ENCODE measurements around the gene KRTAP10-5. TPM values are rescaled to one million over a fixed set of nuclear protein-coding genes. Genes with fewer than 3 reads are reported as not detected.

Gene KRTAP10-5
- total RNA-seq, 1 experiment from 2014 or later = not detected

DNA sequence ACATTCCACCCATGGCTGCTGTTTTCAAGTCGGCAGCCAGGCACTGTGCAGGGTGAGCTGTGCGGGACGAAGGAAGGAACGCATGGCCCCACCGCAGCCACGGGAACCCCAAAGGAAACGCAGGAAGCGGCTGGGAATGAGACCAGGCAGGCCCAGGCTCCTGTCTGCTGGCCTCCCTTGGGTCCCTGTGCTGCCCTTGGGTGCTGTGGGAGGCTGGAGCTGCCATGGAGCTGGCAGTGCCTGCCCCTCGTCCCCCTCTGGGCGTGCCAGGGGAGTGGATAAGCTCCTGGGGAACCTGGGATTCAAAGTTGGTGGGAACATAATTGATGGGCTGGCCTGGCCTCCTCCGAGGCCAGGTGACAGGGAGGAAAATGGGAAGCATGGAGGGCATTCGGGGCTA, 12.1 kb downstream of the KRTAP10-5 start (continued):
- TF ChIP-seq, protein P1, sequence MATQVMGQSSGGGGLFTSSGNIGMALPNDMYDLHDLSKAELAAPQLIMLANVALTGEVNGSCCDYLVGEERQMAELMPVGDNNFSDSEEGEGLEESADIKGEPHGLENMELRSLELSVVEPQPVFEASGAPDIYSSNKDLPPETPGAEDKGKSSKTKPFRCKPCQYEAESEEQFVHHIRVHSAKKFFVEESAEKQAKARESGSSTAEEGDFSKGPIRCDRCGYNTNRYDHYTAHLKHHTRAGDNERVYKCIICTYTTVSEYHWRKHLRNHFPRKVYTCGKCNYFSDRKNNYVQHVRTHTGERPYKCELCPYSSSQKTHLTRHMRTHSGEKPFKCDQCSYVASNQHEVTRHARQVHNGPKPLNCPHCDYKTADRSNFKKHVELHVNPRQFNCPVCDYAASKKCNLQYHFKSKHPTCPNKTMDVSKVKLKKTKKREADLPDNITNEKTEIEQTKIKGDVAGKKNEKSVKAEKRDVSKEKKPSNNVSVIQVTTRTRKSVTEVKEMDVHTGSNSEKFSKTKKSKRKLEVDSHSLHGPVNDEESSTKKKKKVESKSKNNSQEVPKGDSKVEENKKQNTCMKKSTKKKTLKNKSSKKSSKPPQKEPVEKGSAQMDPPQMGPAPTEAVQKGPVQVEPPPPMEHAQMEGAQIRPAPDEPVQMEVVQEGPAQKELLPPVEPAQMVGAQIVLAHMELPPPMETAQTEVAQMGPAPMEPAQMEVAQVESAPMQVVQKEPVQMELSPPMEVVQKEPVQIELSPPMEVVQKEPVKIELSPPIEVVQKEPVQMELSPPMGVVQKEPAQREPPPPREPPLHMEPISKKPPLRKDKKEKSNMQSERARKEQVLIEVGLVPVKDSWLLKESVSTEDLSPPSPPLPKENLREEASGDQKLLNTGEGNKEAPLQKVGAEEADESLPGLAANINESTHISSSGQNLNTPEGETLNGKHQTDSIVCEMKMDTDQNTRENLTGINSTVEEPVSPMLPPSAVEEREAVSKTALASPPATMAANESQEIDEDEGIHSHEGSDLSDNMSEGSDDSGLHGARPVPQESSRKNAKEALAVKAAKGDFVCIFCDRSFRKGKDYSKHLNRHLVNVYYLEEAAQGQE (IDR thresholded peaks at IDR 0.05; ENCODE audit: low read depth) = no peak
- TF ChIP-seq, protein P2, sequence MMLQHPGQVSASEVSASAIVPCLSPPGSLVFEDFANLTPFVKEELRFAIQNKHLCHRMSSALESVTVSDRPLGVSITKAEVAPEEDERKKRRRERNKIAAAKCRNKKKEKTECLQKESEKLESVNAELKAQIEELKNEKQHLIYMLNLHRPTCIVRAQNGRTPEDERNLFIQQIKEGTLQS (IDR thresholded peaks at IDR 0.05) = no peak
- TF ChIP-seq ZNF274 (IDR thresholded peaks at IDR 0.05; ENCODE audit: low read depth, low read length) (no peak), EZH2phosphoT487 (IDR thresholded peaks at IDR 0.05; ENCODE audit: borderline replicate concordance) (no peak), POLR2A (IDR thresholded peaks at IDR 0.05; ENCODE audit: borderline replicate concordance, extremely low read depth, insufficient read depth, insufficient read length) (no peak), JUND (IDR thresholded peaks at IDR 0.05) (no peak), SRF (IDR thresholded peaks at IDR 0.05; ENCODE audit: low read depth) (no peak), EGR1 (IDR thresholded peaks at IDR 0.05; ENCODE audit: low read depth) (no peak)

DNA sequence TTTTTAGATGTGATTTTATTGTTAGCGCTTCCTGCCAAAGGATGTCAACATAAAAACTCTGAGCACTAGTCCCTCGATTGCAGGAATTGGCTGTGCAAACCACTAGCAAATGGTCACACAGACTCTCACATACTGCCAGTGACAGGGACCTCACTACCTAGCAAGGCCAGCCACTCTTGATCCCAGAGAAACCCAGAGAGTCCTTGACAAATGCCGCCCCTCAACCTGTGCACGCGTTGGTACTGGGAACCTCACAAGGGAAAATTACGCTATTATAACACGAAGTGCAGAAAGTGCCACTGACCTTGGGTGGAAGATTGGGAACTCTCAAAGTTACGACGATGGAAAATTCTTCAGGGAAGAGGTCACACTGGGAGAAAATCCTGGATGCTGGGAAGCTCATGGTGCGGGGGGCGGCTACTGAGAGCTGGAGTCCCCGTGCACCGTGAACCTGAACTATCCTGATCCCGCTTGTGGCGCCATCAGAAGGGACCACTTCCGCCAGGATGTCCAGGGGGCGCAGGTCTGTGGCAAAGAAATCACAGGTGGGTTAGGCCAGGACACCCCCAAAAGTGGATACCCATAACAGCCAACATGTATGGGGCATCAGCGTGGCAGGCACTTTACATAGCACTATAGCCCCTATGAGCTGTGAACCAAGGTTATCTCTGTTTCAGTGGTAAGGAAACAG, 12.8 kb downstream of the KRTAP10-5 start:
- no peaks in the 10 kb centered on the region for H3K4me1 ChIP-seq (ENCODE audit: control insufficient read depth in 1 of 2, insufficient read depth in 2 of 2, low read length in 2 of 2)
- no peak for DNase-seq (ENCODE audit: low read depth, low spot score)
- H3K9me2 ChIP-seq (ENCODE audit: insufficient read depth) = no peaks in the 10 kb centered on the region
- no TSS peak for BruUV-seq (replicated peaks)
- H3K27ac ChIP-seq (ENCODE audit: low read depth, low read length) = no peak overlapping the region
- ATAC-seq = no peak
- no peaks in the 10 kb centered on the region for H4K20me1 ChIP-seq (ENCODE audit: insufficient read depth)
- intact Hi-C loops (cut with micrococcal nuclease) = loop anchor here (10.0 kb wide), 1 partner anchor 107 kb away; no protein-coding TSS in a partner anchor
- no peak overlapping the region for H3K4me3 ChIP-seq (replicated peaks in 1 of 2; ENCODE audit: low read depth in 1 of 2, low read length in 2 of 2)
- no peak overlapping the region for H2AFZ ChIP-seq (ENCODE audit: low read depth, low read length, poor library complexity, severe bottlenecking)
- H3K4me2 ChIP-seq (ENCODE audit: low read length) = no peak overlapping the region
- H3K9ac ChIP-seq (ENCODE audit: low read length) = no peak overlapping the region
- ChIA-PET RAD21 (ENCODE audit: low non-redundant PET in 1 of 2, low total read pairs in 2 of 2, uncharacterized antibody in 2 of 2, unreplicated experiment in 2 of 2) (no interaction called here), POLR2A (no interaction called here), CTCF (no interaction called here)
- H3K79me2 ChIP-seq (ENCODE audit: insufficient read depth, low read length) = no peaks in the 10 kb centered on the region
- H3K27me3 ChIP-seq (ENCODE audit: insufficient read depth, low read length) = peaks cover 6% of the 10 kb centered on the region
- no peaks in the 10 kb centered on the region for H3K9me3 ChIP-seq (ENCODE audit: control insufficient read depth in 1 of 2, insufficient read depth in 1 of 2, low read depth in 1 of 2, low read length in 2 of 2)
- no peaks in the 10 kb centered on the region for H3K36me3 ChIP-seq (ENCODE audit: control insufficient read depth in 1 of 2, insufficient read depth in 2 of 2, low read length in 2 of 2)
- TF ChIP-seq, protein P1 (IDR thresholded peaks at IDR 0.05; ENCODE audit: low read depth) = no peak
- TF ChIP-seq, protein P2 (IDR thresholded peaks at IDR 0.05) = no peak
- TF ChIP-seq EZH2phosphoT487 (IDR thresholded peaks at IDR 0.05; ENCODE audit: borderline replicate concordance) = no peak
- no peak for TF ChIP-seq POLR2A (IDR thresholded peaks at IDR 0.05; ENCODE audit: borderline replicate concordance, extremely low read depth, insufficient read depth, insufficient read length)
- TF ChIP-seq, protein P3, sequence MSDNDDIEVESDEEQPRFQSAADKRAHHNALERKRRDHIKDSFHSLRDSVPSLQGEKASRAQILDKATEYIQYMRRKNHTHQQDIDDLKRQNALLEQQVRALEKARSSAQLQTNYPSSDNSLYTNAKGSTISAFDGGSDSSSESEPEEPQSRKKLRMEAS (IDR thresholded peaks at IDR 0.05) = no peak
- TF ChIP-seq, protein P4, sequence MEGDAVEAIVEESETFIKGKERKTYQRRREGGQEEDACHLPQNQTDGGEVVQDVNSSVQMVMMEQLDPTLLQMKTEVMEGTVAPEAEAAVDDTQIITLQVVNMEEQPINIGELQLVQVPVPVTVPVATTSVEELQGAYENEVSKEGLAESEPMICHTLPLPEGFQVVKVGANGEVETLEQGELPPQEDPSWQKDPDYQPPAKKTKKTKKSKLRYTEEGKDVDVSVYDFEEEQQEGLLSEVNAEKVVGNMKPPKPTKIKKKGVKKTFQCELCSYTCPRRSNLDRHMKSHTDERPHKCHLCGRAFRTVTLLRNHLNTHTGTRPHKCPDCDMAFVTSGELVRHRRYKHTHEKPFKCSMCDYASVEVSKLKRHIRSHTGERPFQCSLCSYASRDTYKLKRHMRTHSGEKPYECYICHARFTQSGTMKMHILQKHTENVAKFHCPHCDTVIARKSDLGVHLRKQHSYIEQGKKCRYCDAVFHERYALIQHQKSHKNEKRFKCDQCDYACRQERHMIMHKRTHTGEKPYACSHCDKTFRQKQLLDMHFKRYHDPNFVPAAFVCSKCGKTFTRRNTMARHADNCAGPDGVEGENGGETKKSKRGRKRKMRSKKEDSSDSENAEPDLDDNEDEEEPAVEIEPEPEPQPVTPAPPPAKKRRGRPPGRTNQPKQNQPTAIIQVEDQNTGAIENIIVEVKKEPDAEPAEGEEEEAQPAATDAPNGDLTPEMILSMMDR (IDR thresholded peaks at IDR 0.05 in 2 of 3, conservative IDR thresholded peaks at IDR 0.05 in 1 of 3; ENCODE audit: borderline replicate concordance in 1 of 3, insufficient read depth in 1 of 3, low read depth in 2 of 3, low read length in 2 of 3) = no peak
- no peak for TF ChIP-seq ELF1 (IDR thresholded peaks at IDR 0.05; ENCODE audit: borderline replicate concordance, low read depth)
- no peak for TF ChIP-seq EGR1 (IDR thresholded peaks at IDR 0.05; ENCODE audit: low read depth)
